C4-2B (cell line): ENCODE results near the gene RAB12.

Source experiments
- CTCF ChIP-seq: fragments of 450-650 bp; conservative IDR thresholded peaks from 2 replicates; pipeline ENCODE4 v1.5.1; 2017; ENCODE audit warnings: mild to moderate bottlenecking
- ZFX ChIP-seq: fragments of 450-650 bp; IDR thresholded peaks from 2 replicates; pipeline ENCODE4 v1.6.1; 2017

GRCh38 chr18:8660316-8660715, 51.1 kb downstream of the RAB12 start:
- TF ChIP-seq CTCF: no peak
- TF ChIP-seq ZFX: no peak
